ENCODE data around the gene DAAM2.

DAAM2 gene

GRCh38 chr6:39785281-39785680 is 6.9 kb upstream of the DAAM2 start:
- DNase-seq (ENCODE audit: extremely low spot score): no peak
- TF ChIP-seq CTCF (IDR thresholded peaks at IDR 0.05; ENCODE audit: control extremely low read depth, extremely low read depth, low read depth, missing control alignments): no peak
- ChIA-PET POLR2A (no interaction called here), CTCF (interaction anchor here (1.6 to 2.7 kb wide), 2 partner anchors 12 to 26 kb away, joined by 3 to 11 read pairs; no protein-coding TSS in a partner anchor)

GRCh38 chr6:39786649-39787048 is 5.5 kb upstream of the DAAM2 start:
- TF ChIP-seq CTCF (IDR thresholded peaks at IDR 0.05; ENCODE audit: control extremely low read depth, extremely low read depth, low read depth, missing control alignments): no peak
- CTCF ChIA-PET: interaction anchor here (1.1 to 2.2 kb wide), 2 partner anchors 11 to 15 kb away, joined by 4 to 10 read pairs; no protein-coding TSS in a partner anchor
- no peak for DNase-seq (ENCODE audit: extremely low spot score)
- POLR2A ChIA-PET: no interaction called here

- no peak for TF ChIP-seq CTCF (IDR thresholded peaks at IDR 0.05; ENCODE audit: control extremely low read depth, extremely low read depth, low read depth, missing control alignments)
- DNase-seq (ENCODE audit: extremely low spot score): no peak
- ChIA-PET CTCF (interaction anchor here (2.2 kb wide), 1 partner anchor 10 kb away, joined by 10 read pairs; no protein-coding TSS in a partner anchor), POLR2A (no interaction called here)
Measured at GRCh38 chr6:39787322-39787721, 4.9 kb upstream of the DAAM2 start.

- POLR2A ChIA-PET: no interaction called here
- TF ChIP-seq CTCF (IDR thresholded peaks at IDR 0.05; ENCODE audit: control extremely low read depth, extremely low read depth, low read depth, missing control alignments): no peak
- no peak for DNase-seq (ENCODE audit: extremely low spot score)
- CTCF ChIA-PET: interaction anchor here (1.3 kb wide), 1 partner anchor 14 kb away, joined by 3 read pairs; no protein-coding TSS in a partner anchor
Measured at GRCh38 chr6:39790772-39791171, 1.4 kb upstream of the DAAM2 start.

GRCh38 chr6:39791311-39791710 is 865 bp upstream of the DAAM2 start:
- POLR2A ChIA-PET: no interaction called here
- TF ChIP-seq CTCF (IDR thresholded peaks at IDR 0.05; ENCODE audit: control extremely low read depth, extremely low read depth, low read depth, missing control alignments): no peak
- no peak for DNase-seq (ENCODE audit: extremely low spot score)
- CTCF ChIA-PET: interaction anchor here (1.3 kb wide), 1 partner anchor 14 kb away, joined by 3 read pairs; no protein-coding TSS in a partner anchor

GRCh38 chr6:39792540-39793450 is 619 bp downstream of the DAAM2 start:
- no peak for DNase-seq (ENCODE audit: extremely low spot score)
- POLR2A ChIA-PET: no interaction called here
- TF ChIP-seq CTCF (IDR thresholded peaks at IDR 0.05; ENCODE audit: control extremely low read depth, extremely low read depth, low read depth, missing control alignments): no peak
- CTCF ChIA-PET: interaction anchor here (0.7 to 1.4 kb wide), 3 partner anchors 8 to 72 kb away, joined by 3 to 4 read pairs (median 3); no protein-coding TSS in a partner anchor

Data from GM10248 (cell line).